NK-92 (cell line): ENCODE results near the gene EHBP1L1.
"Not testable (repeated sequence)": the region's sequence is repeated elsewhere in the genome, so short reads cannot be mapped to it uniquely, and the experiment has no call there.

ENCODE experiments used
- DNase-seq: peaks from one replicate; lab custom pipeline; 2025; ENCODE audit not compliant: unreplicated experiment; lab: John Stamatoyannopoulos, UW

EHBP1L1 gene

GRCh38 chr11:65633390-65634108, 57.7 kb downstream of the EHBP1L1 start:
- no peak for DNase-seq

GRCh38 chr11:65634109-65634436, 58.2 kb downstream of the EHBP1L1 start:
- DNase-seq: no peak

GRCh38 chr11:65634440-65634839, 58.6 kb downstream of the EHBP1L1 start:
- no peak for DNase-seq

- no peak for DNase-seq
These were observed 59.3 kb downstream of the EHBP1L1 start for GRCh38 chr11:65634905-65635731.

GRCh38 chr11:65636108-65637031, 60.5 kb downstream of the EHBP1L1 start:
- no peak for DNase-seq

- no peak for DNase-seq
These were observed 61.2 kb downstream of the EHBP1L1 start for GRCh38 chr11:65637032-65637557.

- no peak for DNase-seq
These were observed 62.1 kb downstream of the EHBP1L1 start, which contains the start of gene SIPA1 for GRCh38 chr11:65637794-65638419. TSS of gene SIPA1 (plus strand) at chr11:65638101. CDS start at chr11:65640922, 2,821 bp downstream.

GRCh38 chr11:65639228-65639597, 63.4 kb downstream of the EHBP1L1 start:
- DNase-seq: not testable (repeated sequence)

- DNase-seq: no peak
These were observed 64.0 kb downstream of the EHBP1L1 start for GRCh38 chr11:65639623-65640482.

GRCh38 chr11:65640483-65641296, 64.8 kb downstream of the EHBP1L1 start:
- DNase-seq: no peak

GRCh38 chr11:65641297-65642013, 65.6 kb downstream of the EHBP1L1 start:
- no peak for DNase-seq
